ENCODE data around the gene REL. TPM values are rescaled to one million over a fixed set of nuclear protein-coding genes. Genes with fewer than 3 reads are reported as not detected.

Gene REL
- total and polyA plus RNA-seq, 4 donors = 3.4 to 37.0 (median 18.9) TPM

DNA sequence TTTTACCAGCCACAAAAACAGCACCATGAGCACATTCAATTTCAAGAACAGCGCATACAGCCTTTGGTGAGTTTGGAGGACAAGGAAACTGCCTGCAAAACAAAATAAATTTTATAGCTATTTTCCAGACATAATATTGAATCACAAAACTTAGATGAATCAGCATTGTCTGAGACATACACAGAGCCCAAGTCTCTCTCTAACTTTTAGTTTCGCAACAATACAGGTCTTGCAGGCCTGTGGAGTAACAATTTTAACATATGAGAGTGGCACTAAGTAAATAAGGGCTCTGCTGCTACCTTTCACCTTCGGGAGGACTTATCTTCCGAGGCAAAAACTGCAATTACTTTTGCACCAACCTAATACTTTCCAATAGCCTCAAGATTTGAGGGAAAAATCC, 80.1 kb downstream of the REL start:
- H3K4me1 ChIP-seq (ENCODE audit: control insufficient read depth in 5 of 5, insufficient read depth in 5 of 5, low read length in 5 of 5) = peaks cover 0 to 1% (median 0%) of the 10 kb centered on the region in 5 donors
- no peaks in the 10 kb centered on the region for H3K27me3 ChIP-seq (ENCODE audit: control insufficient read depth in 3 of 3, insufficient read depth in 3 of 3, low read length in 2 of 3)
- DNase-seq = peak in 1 of 3 donors; percentile 19
- no peak overlapping the region for H3K4me3 ChIP-seq
- no peak overlapping the region for H3K27ac ChIP-seq (ENCODE audit: low read depth in 1 of 2, low read length in 1 of 2)
- TF ChIP-seq CTCF (IDR thresholded peaks at IDR 0.05; ENCODE audit: control extremely low read depth, extremely low read depth) = no peak
- H3K36me3 ChIP-seq (ENCODE audit: control insufficient read depth in 4 of 4, insufficient read depth in 4 of 4, low read length in 4 of 4) = peaks cover 0 to 3% (median 0%) of the 10 kb centered on the region in 4 donors
- peak; percentile 62 for ATAC-seq (ENCODE audit: insufficient read depth, low FRiP score)
- 70 to 71% methylated on average over 4 of the region's 4 CpGs for WGBS, 2 donors
- H3K9ac ChIP-seq (ENCODE audit: insufficient read depth in 1 of 2, low read length in 2 of 2) = no peak overlapping the region
- no peaks in the 10 kb centered on the region for H3K9me3 ChIP-seq (ENCODE audit: control insufficient read depth in 4 of 4, insufficient read depth in 3 of 4, low read length in 3 of 4)

DNA sequence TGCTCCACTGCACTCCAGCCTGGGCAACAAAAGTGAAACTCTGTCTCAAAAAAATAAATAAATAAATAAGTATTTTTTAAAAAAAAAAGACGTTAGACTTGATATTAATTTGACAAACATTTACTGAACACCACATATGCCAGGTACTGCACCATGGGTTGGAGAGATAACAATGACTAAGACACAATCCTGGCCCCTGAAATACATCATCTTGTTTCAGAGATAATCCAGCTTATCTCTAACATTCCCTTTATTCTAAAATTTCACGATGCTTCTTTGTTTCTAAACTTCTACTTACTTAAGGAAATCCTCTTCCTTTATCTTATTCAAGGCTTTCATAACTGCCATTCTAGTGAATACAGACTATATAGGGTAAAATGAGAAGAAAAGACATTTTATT, 81.2 kb downstream of the REL start:
- Histone ChIP-seq H3K4me1 (ENCODE audit: control insufficient read depth in 5 of 5, insufficient read depth in 5 of 5, low read length in 5 of 5) (peaks cover 0 to 1% (median 0%) of the 10 kb centered on the region in 5 donors), H3K9me3 (ENCODE audit: control insufficient read depth in 4 of 4, insufficient read depth in 3 of 4, low read length in 3 of 4) (no peaks in the 10 kb centered on the region), H3K27me3 (ENCODE audit: control insufficient read depth in 3 of 3, insufficient read depth in 3 of 3, low read length in 2 of 3) (no peaks in the 10 kb centered on the region), H3K27ac (ENCODE audit: low read depth in 1 of 2, low read length in 1 of 2) (no peak overlapping the region), H3K9ac (ENCODE audit: insufficient read depth in 1 of 2, low read length in 2 of 2) (no peak overlapping the region), H3K36me3 (ENCODE audit: control insufficient read depth in 4 of 4, insufficient read depth in 4 of 4, low read length in 4 of 4) (peaks cover 0 to 1% (median 0%) of the 10 kb centered on the region in 4 donors), H3K4me3 (no peak overlapping the region)
- 60 to 76% methylated on average over 2 of the region's 2 CpGs for WGBS, 2 donors
- ATAC-seq (ENCODE audit: insufficient read depth, low FRiP score) = no peak
- no peak for TF ChIP-seq CTCF (IDR thresholded peaks at IDR 0.05; ENCODE audit: control extremely low read depth, extremely low read depth)
- no peak for DNase-seq

- no peak for ATAC-seq (ENCODE audit: insufficient read depth, low FRiP score)
- H3K4me3 ChIP-seq = no peak overlapping the region
Observed at GRCh38 chr2:60963190-60963589, 81.8 kb downstream of the REL start.

More at GRCh38 chr2:60963190-60963589, 81.8 kb downstream of the REL start:
- Histone ChIP-seq H3K36me3 (ENCODE audit: control insufficient read depth in 4 of 4, insufficient read depth in 4 of 4, low read length in 4 of 4) (peaks cover 0 to 1% (median 0%) of the 10 kb centered on the region in 4 donors), H3K4me1 (ENCODE audit: control insufficient read depth in 5 of 5, insufficient read depth in 5 of 5, low read length in 5 of 5) (peaks cover 0 to 1% (median 0%) of the 10 kb centered on the region in 5 donors), H3K27me3 (ENCODE audit: control insufficient read depth in 3 of 3, insufficient read depth in 3 of 3, low read length in 2 of 3) (no peaks in the 10 kb centered on the region), H3K9me3 (ENCODE audit: control insufficient read depth in 4 of 4, insufficient read depth in 3 of 4, low read length in 3 of 4) (no peaks in the 10 kb centered on the region), H3K9ac (ENCODE audit: insufficient read depth in 1 of 2, low read length in 2 of 2) (no peak overlapping the region), H3K27ac (ENCODE audit: low read depth in 1 of 2, low read length in 1 of 2) (no peak overlapping the region)
- TF ChIP-seq CTCF (IDR thresholded peaks at IDR 0.05; ENCODE audit: control extremely low read depth, extremely low read depth) = no peak
- no peak for DNase-seq
